HCT116 (cell line): ENCODE data around the gene HPS5.

ENCODE experiments used
- ATF3 ChIP-seq: IDR thresholded peaks from 2 replicates; pipeline ENCODE4 v1.6.1; 2012
- EGR1 ChIP-seq: IDR thresholded peaks from 2 replicates; pipeline ENCODE4 v1.6.1; 2012; ENCODE audit warnings: low read depth
- EZH2 ChIP-seq: fragments of 200-600 bp; sonication (generic); IDR thresholded peaks from 2 replicates; pipeline ENCODE4 v1.6.1; 2017; ENCODE audit warnings: antibody characterized with exemption, mixed run types
- EZH2phosphoT487 ChIP-seq: fragments of 200-600 bp; IDR thresholded peaks from 2 replicates; pipeline ENCODE4 v1.6.1; 2018; ENCODE audit warnings: antibody characterized with exemption, borderline replicate concordance
- FOSL1 ChIP-seq: IDR thresholded peaks from 2 replicates; pipeline ENCODE4 v1.6.1; 2012; ENCODE audit warnings: low read depth
- POLR2A ChIP-seq: IDR thresholded peaks from 2 replicates; pipeline ENCODE4 v1.7.0; 2011; ENCODE audit warnings: borderline replicate concordance; ENCODE audit not compliant: insufficient read depth, insufficient read length; ENCODE audit errors: extremely low read depth
- POLR2AphosphoS5 ChIP-seq: IDR thresholded peaks from 2 replicates; pipeline ENCODE4 v1.6.1; 2011; ENCODE audit warnings: mild to moderate bottlenecking, low read depth, low read length, moderate library complexity
- REST ChIP-seq: IDR thresholded peaks from 2 replicates; pipeline ENCODE4 v1.6.1; 2012; ENCODE audit warnings: low read depth
- SIN3A ChIP-seq: IDR thresholded peaks from 2 replicates; pipeline ENCODE4 v1.6.1; 2012; ENCODE audit warnings: low read depth
- ZBTB33 ChIP-seq: IDR thresholded peaks from 2 replicates; pipeline ENCODE4 v1.6.1; 2011; ENCODE audit warnings: mild to moderate bottlenecking, low read length, moderate library complexity; ENCODE audit not compliant: insufficient replicate concordance; ENCODE audit errors: extremely low read depth
- ZFX ChIP-seq: fragments of 450-650 bp; IDR thresholded peaks from 2 replicates; pipeline ENCODE4 v1.6.1; 2017
- ZNF274 ChIP-seq: fragments of 200-500 bp; sonication (Bioruptor generic); IDR thresholded peaks from 2 replicates; pipeline ENCODE4 v1.6.1; 2014; ENCODE audit warnings: mild to moderate bottlenecking, low read depth, low read length, inconsistent platforms
- TF ChIP-seq, protein P1 (sequence below), 3 experiments: fragments of 200-600 bp in 1 of 3; sonication (generic) in 1 of 3; IDR thresholded peaks in 2 of 3; conservative IDR thresholded peaks in 1 of 3; 2 replicates each; pipeline ENCODE4 v1.5.1; 2012 to 2017; ENCODE audit warnings: low read depth in 2 of 3, low read length in 2 of 3, antibody characterized with exemption in 1 of 3, borderline replicate concordance in 1 of 3, control low read depth in 1 of 3, mild to moderate bottlenecking in 1 of 3, mixed read lengths in 1 of 3, mixed run types in 1 of 3, moderate library complexity in 1 of 3; ENCODE audit not compliant: insufficient read depth in 1 of 3
- TF ChIP-seq, protein P2 (sequence below): IDR thresholded peaks from 2 replicates; pipeline ENCODE4 v1.6.1; 2012

DNA sequence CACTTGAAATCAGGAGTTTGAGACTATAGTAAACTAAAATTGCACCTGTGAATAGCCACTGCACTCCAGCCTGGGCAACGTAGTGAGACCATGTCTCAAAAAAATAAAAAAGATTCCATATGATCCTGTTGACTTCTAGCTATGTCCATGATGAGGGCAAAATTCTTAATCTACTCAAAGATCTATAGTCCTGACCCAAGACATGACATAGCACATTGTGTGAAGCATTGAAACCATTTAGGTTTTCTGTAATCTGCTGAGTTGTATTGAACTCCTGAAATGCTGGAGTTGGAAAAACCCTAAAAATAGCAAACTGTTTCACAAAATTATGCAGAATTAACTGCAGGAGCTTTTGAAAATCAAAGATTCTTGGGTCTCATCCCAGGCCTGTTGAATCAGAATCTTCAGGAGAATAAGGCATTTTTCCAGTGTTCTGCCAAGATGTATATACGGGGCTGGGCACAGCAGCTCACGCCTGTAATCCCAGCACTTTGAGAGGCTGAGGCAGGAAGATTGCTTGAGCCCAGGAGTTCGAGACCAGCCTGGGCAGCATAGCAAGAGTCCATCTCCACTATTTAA is 42.6 kb upstream of the HPS5 start:
- TF ChIP-seq, protein P1, sequence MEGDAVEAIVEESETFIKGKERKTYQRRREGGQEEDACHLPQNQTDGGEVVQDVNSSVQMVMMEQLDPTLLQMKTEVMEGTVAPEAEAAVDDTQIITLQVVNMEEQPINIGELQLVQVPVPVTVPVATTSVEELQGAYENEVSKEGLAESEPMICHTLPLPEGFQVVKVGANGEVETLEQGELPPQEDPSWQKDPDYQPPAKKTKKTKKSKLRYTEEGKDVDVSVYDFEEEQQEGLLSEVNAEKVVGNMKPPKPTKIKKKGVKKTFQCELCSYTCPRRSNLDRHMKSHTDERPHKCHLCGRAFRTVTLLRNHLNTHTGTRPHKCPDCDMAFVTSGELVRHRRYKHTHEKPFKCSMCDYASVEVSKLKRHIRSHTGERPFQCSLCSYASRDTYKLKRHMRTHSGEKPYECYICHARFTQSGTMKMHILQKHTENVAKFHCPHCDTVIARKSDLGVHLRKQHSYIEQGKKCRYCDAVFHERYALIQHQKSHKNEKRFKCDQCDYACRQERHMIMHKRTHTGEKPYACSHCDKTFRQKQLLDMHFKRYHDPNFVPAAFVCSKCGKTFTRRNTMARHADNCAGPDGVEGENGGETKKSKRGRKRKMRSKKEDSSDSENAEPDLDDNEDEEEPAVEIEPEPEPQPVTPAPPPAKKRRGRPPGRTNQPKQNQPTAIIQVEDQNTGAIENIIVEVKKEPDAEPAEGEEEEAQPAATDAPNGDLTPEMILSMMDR (IDR thresholded peaks at IDR 0.05 in 2 of 3, conservative IDR thresholded peaks at IDR 0.05 in 1 of 3; ENCODE audit: borderline replicate concordance in 1 of 3, insufficient read depth in 1 of 3, low read depth in 2 of 3, low read length in 2 of 3), result no peak
- TF ChIP-seq SIN3A (no peak), POLR2AphosphoS5 (no peak), FOSL1 (no peak), POLR2A (no peak), EZH2 (no peak), ATF3 (no peak), ZFX (no peak), EGR1 (no peak), ZBTB33 (no peak), REST (no peak), ZNF274 (no peak), EZH2phosphoT487 (no peak)
- TF ChIP-seq, protein P2, sequence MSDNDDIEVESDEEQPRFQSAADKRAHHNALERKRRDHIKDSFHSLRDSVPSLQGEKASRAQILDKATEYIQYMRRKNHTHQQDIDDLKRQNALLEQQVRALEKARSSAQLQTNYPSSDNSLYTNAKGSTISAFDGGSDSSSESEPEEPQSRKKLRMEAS, result no peak
